Upper lobe of left lung (tissue), 4 donors: ENCODE data around the gene TTC28.
"Not testable (repeated sequence)": the region's sequence is repeated elsewhere in the genome, so short reads cannot be mapped to it uniquely, and the experiment has no call there.

Experiments used
- CTCF ChIP-seq, 6 experiments: fragments of 450-650 bp in 4 of 6; fragments of 200-600 bp in 2 of 6; sonication (generic) in 2 of 6; IDR thresholded peaks; one replicate each; pipeline ENCODE4 v1.5.1; 2016 to 2019; ENCODE audit warnings: antibody characterized with exemption in 6 of 6
- EP300 ChIP-seq, 4 donors: sonication (generic); formaldehyde crosslinking; IDR thresholded peaks; one replicate each; pipeline ENCODE4 v1.5.1; 2017; ENCODE audit warnings: antibody characterized with exemption in 4 of 4, control low read depth in 2 of 4
- POLR2A ChIP-seq, 4 donors: fragments of 450-650 bp; IDR thresholded peaks; one replicate each; pipeline ENCODE4 v1.5.1; 2016 to 2017; ENCODE audit warnings: antibody characterized with exemption in 4 of 4, mild to moderate bottlenecking in 2 of 4
- POLR2AphosphoS5 ChIP-seq, 2 donors: sonication (generic); formaldehyde crosslinking; IDR thresholded peaks; one replicate each; pipeline ENCODE4 v1.5.1; 2017; ENCODE audit warnings: antibody characterized with exemption in 2 of 2

- not testable (repeated sequence) for TF ChIP-seq CTCF, POLR2A, POLR2AphosphoS5, EP300 (IDR thresholded peaks at IDR 0.05)
Observed at GRCh38 chr22:28689796-28690195, 10.2 kb upstream of the TTC28 start.
